Natural killer cell treated with Interleukin-12 subunit alpha and Interleukin-12 subunit beta and Interleukin-15 and Interleukin-18, amount 100 ng/mL, for 72 hours (primary cell): ENCODE measurements around the gene STK11. TPM values are rescaled to one million over a fixed set of nuclear protein-coding genes. Genes with fewer than 3 reads are reported as not detected.
A peak's percentile ranks its signal among the peaks of the same experiment; 100 is the strongest.

ENCODE experiments used
- ATAC-seq, 2 donors: fragments of 150-1000 bp; cut with Tn5 transposase in 1 of 2; sonication (Bioruptor Pico), chemical (Tn5 transposase) in 1 of 2; 2 replicates each; pipeline ENCODE4 v1.10.0; 2021
- DNase-seq: peaks from one replicate; pipeline ENCODE4 v3.0.0; 2022; ENCODE audit warnings: low spot score
- H3K27ac Mint-ChIP-seq, 2 donors: 1 replicate in 1 of 2; 2 replicates in 1 of 2; pipeline ENCODE4 v1.8.0; 2022; ENCODE audit warnings: mixed read lengths in 2 of 2, mild to moderate bottlenecking in 1 of 2, moderate library complexity in 1 of 2
- H3K27me3 Mint-ChIP-seq, 2 donors: 1 replicate in 1 of 2; 2 replicates in 1 of 2; pipeline ENCODE4 v1.8.0; 2022; ENCODE audit warnings: mixed read lengths in 2 of 2
- H3K36me3 Mint-ChIP-seq: one replicate; pipeline ENCODE4 v1.8.0; 2022; ENCODE audit warnings: mixed read lengths
- H3K4me1 Mint-ChIP-seq, 2 donors: 1 replicate in 1 of 2; 2 replicates in 1 of 2; pipeline ENCODE4 v1.8.0; 2022; ENCODE audit warnings: low read depth in 2 of 2, mixed read lengths in 2 of 2, mild to moderate bottlenecking in 1 of 2
- H3K4me3 Mint-ChIP-seq: one replicate; pipeline ENCODE4 v1.8.0; 2022; ENCODE audit warnings: mixed read lengths
- H3K9me3 Mint-ChIP-seq: 2 replicates; pipeline ENCODE4 v1.8.0; 2022; ENCODE audit warnings: mixed read lengths
- total RNA-seq, 2 donors: library from RNA; stranded (reverse); gene quantifications; one replicate each; pipeline ENCODE4 v1.2.3, GENCODE V29; 2022

Gene STK11
- total RNA-seq, 2 donors from 2014 or later: 50.9 to 79.2 TPM

DNA sequence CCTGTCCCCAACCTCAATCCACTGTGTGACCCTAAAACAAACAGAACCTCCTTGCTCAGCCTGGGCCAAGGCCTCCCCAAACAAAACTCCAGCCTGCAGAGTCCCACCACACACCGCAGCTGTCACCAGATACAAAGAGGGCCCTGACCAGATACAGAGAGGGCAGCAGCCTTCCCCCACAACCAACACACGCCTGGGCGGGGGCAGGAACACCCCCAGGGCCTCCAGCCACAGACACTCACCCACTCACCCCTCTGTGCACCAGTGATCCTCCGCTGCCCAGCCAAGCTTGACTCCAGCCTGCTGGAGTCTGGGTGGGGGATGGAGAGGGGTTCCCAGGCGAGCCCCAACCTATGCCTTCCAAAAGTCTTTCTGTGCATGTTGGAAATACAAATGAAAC is 57.6 kb downstream of the STK11 start:
- peaks cover 36 to 38% of the 10 kb centered on the region in 2 donors for H3K4me1 Mint-ChIP-seq
- H3K4me3 Mint-ChIP-seq: peak overlapping the region; percentile 34
- DNase-seq (no peak), ATAC-seq (no peak)
- no peaks in the 10 kb centered on the region for H3K9me3 Mint-ChIP-seq
- no peaks in the 10 kb centered on the region for H3K27me3 Mint-ChIP-seq
- no peaks in the 10 kb centered on the region for H3K36me3 Mint-ChIP-seq
- H3K27ac Mint-ChIP-seq: peak overlapping the region in 1 of 2 donors; percentile 82

- DNase-seq: peak; percentile 56
- Mint-ChIP-seq H3K9me3 (no peaks in the 10 kb centered on the region), H3K27me3 (no peaks in the 10 kb centered on the region), H3K36me3 (peaks cover 2% of the 10 kb centered on the region), H3K27ac (peak overlapping the region; percentile 22 to 62), H3K4me1 (peaks cover 39 to 41% of the 10 kb centered on the region in 2 donors), H3K4me3 (peak overlapping the region; percentile 36)
- no peak for ATAC-seq
Measured at GRCh38 chr19:1264801-1265614, 59.4 kb downstream of the STK11 start.

DNA sequence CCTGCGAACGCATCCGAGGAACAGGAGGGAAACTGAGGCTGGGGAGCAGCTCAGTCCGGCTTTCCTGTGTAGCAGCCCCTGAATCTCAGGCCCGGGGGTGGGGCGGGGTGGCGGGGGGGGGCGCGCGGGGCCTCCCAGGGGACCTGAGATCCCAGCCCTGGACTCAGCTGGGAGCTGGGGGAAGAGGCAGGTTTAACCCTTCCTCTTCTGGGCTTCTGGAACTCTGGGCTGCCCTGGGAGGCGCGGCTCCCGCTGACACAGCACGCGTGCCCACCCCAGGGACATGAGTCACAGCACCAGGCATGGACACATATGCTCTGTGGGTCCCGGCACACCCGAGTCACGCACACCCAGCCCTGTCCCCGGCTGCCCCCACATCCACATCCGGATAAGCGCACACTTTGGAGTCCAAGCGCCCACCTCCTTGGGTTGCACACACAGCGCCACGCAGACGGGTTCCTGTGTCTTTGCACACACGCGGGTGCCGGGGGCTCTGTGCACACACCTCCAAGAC is 60.1 kb downstream of the STK11 start:
- Mint-ChIP-seq H3K36me3 (peaks cover 9% of the 10 kb centered on the region), H3K27me3 (no peaks in the 10 kb centered on the region), H3K9me3 (no peaks in the 10 kb centered on the region), H3K4me3 (peak overlapping the region; percentile 64), H3K27ac (peak overlapping the region in 1 of 2 donors; percentile 22), H3K4me1 (peaks cover 45 to 46% of the 10 kb centered on the region in 2 donors)
- DNase-seq: peak; percentile 79
- ATAC-seq: peak in 1 of 2 donors; percentile 14

- H3K4me1 Mint-ChIP-seq: peaks cover 49 to 50% of the 10 kb centered on the region in 2 donors
- H3K4me3 Mint-ChIP-seq: peak overlapping the region; percentile 64
- H3K27ac Mint-ChIP-seq: peak overlapping the region in 1 of 2 donors; percentile 22
- no peaks in the 10 kb centered on the region for H3K9me3 Mint-ChIP-seq
- H3K27me3 Mint-ChIP-seq: no peaks in the 10 kb centered on the region
- DNase-seq: peak; percentile 94
- peak; percentile 68 to 78 for ATAC-seq
- peaks cover 13% of the 10 kb centered on the region for H3K36me3 Mint-ChIP-seq
Measured at GRCh38 chr19:1266129-1266915, 60.7 kb downstream of the STK11 start.

DNA sequence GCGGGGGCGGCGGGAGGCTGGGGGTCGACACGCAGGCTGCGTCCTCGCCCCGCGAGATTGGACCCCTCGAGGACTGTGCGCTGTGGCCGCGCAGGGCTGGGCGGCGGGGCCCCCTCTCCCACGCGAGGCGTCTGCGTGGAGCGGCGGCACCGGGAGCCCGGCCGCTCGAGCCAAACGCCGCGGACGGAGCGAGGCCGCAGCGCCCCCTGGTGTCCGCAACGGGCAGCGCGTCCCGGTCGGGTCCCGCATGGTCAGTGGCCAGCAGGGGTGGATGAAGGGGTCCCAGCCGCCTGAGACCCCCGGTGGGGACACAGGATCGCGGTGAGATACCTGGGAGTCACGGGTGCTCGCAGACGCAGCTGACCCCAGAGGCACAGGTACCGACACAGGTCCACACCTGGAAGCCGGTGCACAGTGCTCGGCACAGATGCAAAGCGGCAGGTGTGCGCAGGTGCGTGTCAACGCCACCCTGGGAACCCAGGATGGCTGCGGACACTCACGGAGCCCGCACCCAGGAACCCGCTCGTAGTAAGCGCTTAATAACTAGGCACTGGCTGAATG is 61.4 kb downstream of the STK11 start:
- Mint-ChIP-seq H3K36me3 (peaks cover 13% of the 10 kb centered on the region), H3K27me3 (no peaks in the 10 kb centered on the region), H3K4me3 (peak overlapping the region; percentile 81), H3K9me3 (no peaks in the 10 kb centered on the region), H3K27ac (no peak overlapping the region), H3K4me1 (peaks cover 49 to 50% of the 10 kb centered on the region in 2 donors)
- peak; percentile 87 for DNase-seq
- ATAC-seq: peak; percentile 27 to 38

- Mint-ChIP-seq H3K27ac (peak overlapping the region; percentile 88 to 94), H3K27me3 (no peaks in the 10 kb centered on the region), H3K9me3 (no peaks in the 10 kb centered on the region), H3K4me1 (peaks cover 51 to 53% of the 10 kb centered on the region in 2 donors), H3K4me3 (peak overlapping the region; percentile 81), H3K36me3 (peaks cover 17% of the 10 kb centered on the region)
- DNase-seq: no peak
- ATAC-seq: no peak
Measured at GRCh38 chr19:1267477-1268225, 62.1 kb downstream of the STK11 start.

GRCh38 chr19:1268226-1269064 is 62.9 kb downstream of the STK11 start:
- Mint-ChIP-seq H3K4me3 (peak overlapping the region; percentile 71), H3K27ac (peak overlapping the region; percentile 88 to 94), H3K36me3 (peaks cover 22% of the 10 kb centered on the region), H3K9me3 (no peaks in the 10 kb centered on the region), H3K4me1 (peaks cover 51 to 59% of the 10 kb centered on the region in 2 donors), H3K27me3 (no peaks in the 10 kb centered on the region)
- no peak for DNase-seq
- ATAC-seq: no peak

- no peaks in the 10 kb centered on the region for H3K27me3 Mint-ChIP-seq
- H3K36me3 Mint-ChIP-seq: peaks cover 22% of the 10 kb centered on the region
- peak; percentile 100 for DNase-seq
- H3K9me3 Mint-ChIP-seq: no peaks in the 10 kb centered on the region
- peak within 1 kb of the TSS; percentile 98 for H3K4me3 Mint-ChIP-seq
- H3K4me1 Mint-ChIP-seq: peaks cover 57 to 65% of the 10 kb centered on the region in 2 donors
- peak; percentile 89 to 92 for ATAC-seq
- H3K27ac Mint-ChIP-seq: peak within 1 kb of the TSS; percentile 94 to 96
Measured at GRCh38 chr19:1269065-1269477, 63.5 kb downstream of the STK11 start, which contains the start of gene CIRBP. Gene CIRBP (plus strand): TSS chr19:1269332. CDS start chr19:1270934, 1,602 bp downstream.

DNA sequence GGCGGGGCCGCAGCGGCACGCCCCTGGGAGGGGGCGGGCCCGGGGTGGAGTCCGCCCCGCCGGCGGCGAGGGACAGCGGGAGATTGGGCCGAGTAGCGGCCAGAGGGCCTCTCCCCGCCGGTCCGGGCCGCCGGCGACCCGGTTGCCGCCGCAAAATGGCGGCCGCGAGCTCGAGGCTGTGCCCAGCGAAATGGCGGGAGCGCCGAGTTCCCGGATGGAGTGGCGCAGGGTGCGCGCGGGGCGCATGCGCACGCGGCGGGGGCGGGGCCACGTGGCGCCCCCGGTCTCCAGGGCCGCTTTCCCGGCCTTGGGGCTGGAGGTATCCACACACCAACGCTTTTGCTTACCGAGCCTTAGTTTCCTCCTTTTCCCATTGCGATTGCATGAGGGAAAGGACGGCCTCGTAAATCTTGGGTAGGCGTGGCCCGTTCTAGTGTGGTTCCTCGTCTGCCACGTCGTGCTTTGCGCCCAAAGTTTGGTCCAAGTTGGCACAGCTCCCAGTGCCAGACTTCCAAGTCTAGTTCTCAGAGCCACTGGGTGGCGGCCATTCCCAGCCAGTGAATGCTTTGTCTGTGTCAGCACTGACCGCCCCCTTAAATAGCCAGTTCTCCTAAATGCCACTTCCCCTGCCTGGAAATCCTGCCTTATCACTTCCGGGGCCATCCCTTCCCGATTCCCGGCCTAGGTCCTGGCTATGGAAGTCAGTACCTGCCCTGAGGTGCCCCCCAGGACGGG is 64.1 kb downstream of the STK11 start:
- peak; percentile 90 for DNase-seq
- peak; percentile 55 to 66 for ATAC-seq
- Mint-ChIP-seq H3K4me1 (peaks cover 55 to 66% of the 10 kb centered on the region in 2 donors), H3K27ac (peak overlapping the region; percentile 94 to 96), H3K36me3 (peaks cover 22% of the 10 kb centered on the region), H3K9me3 (no peaks in the 10 kb centered on the region), H3K4me3 (peak overlapping the region; percentile 98), H3K27me3 (no peaks in the 10 kb centered on the region)

DNA sequence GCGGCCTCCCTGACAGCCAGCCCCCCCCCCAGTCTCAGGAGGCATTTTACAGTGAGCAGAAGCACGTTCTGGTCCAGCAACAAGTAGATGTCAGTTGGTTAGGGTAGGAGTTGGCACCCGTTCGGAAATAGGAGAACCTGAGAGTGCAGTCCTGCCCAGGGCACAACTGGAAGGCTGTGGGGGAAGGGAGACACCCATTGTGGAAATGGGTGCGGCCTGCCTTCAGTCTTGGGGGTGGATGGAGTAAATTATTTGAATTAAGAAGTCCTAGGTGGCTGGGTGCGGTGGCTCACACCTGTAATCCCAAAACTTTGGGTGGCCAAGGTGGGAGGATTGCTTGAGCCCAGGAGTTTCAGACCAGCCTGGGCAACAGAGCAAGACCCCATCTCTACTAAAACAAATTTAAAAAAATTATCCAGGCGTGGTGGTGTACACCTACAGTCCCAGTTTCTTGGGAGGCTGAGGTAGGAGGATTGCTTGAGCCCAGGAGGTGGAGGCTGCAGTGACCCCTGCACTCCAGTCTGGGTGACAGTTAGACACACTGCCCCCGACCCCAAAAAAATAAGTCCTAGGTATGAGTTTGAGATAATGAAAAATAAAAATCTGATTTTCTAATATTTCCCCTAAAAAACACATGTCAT is 64.8 kb downstream of the STK11 start:
- ATAC-seq: no peak
- peaks cover 22% of the 10 kb centered on the region for H3K36me3 Mint-ChIP-seq
- H3K4me1 Mint-ChIP-seq: peaks cover 51 to 62% of the 10 kb centered on the region in 2 donors
- peak overlapping the region; percentile 98 for H3K4me3 Mint-ChIP-seq
- peak overlapping the region; percentile 94 to 96 for H3K27ac Mint-ChIP-seq
- no peak for DNase-seq
- H3K27me3 Mint-ChIP-seq: no peaks in the 10 kb centered on the region
- no peaks in the 10 kb centered on the region for H3K9me3 Mint-ChIP-seq

DNA sequence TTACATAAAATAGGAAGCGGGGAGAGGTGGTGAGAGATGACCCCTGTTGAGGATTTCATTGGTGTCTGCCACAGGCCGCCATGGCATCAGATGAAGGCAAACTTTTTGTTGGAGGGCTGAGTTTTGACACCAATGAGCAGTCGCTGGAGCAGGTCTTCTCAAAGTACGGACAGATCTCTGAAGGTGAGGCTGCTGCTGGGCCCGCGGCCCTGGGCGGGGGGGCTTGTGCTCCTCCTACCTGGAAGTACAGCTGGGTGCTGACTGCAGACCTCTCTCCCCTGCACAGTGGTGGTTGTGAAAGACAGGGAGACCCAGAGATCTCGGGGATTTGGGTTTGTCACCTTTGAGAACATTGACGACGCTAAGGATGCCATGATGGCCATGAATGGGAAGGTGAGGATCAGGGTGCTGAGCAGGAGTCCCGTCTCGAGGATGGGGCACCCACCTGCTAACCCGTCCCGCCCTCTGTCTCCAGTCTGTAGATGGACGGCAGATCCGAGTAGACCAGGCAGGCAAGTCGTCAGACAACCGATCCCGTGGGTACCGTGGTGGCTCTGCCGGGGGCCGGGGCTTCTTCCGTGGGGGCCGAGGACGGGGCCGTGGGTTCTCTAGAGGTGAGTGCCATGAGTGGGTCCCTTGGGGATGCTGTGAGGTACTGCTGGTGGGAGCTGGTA is 65.4 kb downstream of the STK11 start:
- peak overlapping the region; percentile 94 to 96 for H3K27ac Mint-ChIP-seq
- no peak for DNase-seq
- peaks cover 50 to 60% of the 10 kb centered on the region in 2 donors for H3K4me1 Mint-ChIP-seq
- no peaks in the 10 kb centered on the region for H3K9me3 Mint-ChIP-seq
- H3K36me3 Mint-ChIP-seq: peaks cover 22% of the 10 kb centered on the region
- no peak for ATAC-seq
- H3K4me3 Mint-ChIP-seq: peak overlapping the region; percentile 98
- H3K27me3 Mint-ChIP-seq: no peaks in the 10 kb centered on the region
